ENCODE data around the gene CDC42BPA. TPM values are rescaled to one million over a fixed set of nuclear protein-coding genes. Genes with fewer than 3 reads are reported as not detected.

The CDC42BPA gene
- total RNA-seq, 3 donors from 2014 or later, result 0.52 to 0.74 (median 0.56) TPM

GRCh38 chr1:226979115-226979516 lies 339.2 kb downstream of the CDC42BPA start:
- ATAC-seq (no peak), DNase-seq (no peak)
- Mint-ChIP-seq H3K4me1 (ENCODE audit: low read depth) (no peaks in the 10 kb centered on the region), H3K36me3 (ENCODE audit: insufficient read depth) (peaks cover 2% of the 10 kb centered on the region), H3K9me3 (no peaks in the 10 kb centered on the region), H3K4me3 (no peak overlapping the region), H3K27me3 (ENCODE audit: low read depth) (no peaks in the 10 kb centered on the region)

DNA sequence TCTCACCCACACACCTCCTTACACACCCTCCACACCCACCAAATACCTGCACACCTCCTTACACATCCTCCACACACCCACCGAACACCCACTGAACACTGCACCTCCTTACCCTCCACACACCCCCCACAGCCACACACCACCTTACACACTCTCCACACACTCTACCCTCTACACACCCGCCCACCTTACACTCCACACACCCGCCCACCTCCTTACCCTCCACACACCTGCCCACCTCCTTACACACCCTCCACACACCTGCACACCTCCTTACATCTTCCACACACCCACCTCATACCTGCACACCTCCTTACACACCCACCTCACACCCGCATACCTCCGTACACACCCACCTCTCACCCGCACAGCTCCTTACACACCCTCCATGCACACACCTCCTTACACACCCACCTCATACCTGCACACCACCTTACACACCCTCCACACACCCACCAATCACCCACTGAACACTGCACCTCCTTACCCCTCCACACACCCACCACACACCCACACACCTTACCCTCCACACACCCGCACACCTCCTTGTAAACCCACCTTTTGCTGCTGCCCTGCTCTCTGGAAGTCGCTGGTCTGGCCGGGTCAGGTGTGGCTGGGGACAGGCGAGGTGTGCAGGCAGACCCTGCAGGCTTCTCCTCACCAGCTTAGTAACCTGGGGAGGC lies 339.7 kb downstream of the CDC42BPA start:
- H3K4me1 Mint-ChIP-seq (ENCODE audit: low read depth), result no peaks in the 10 kb centered on the region
- H3K27me3 Mint-ChIP-seq (ENCODE audit: low read depth), result no peaks in the 10 kb centered on the region
- no peak overlapping the region for H3K4me3 Mint-ChIP-seq
- no peaks in the 10 kb centered on the region for H3K36me3 Mint-ChIP-seq (ENCODE audit: insufficient read depth)
- H3K9me3 Mint-ChIP-seq, result no peaks in the 10 kb centered on the region
- DNase-seq, result no peak
- ATAC-seq, result no peak

- H3K9me3 Mint-ChIP-seq, result no peaks in the 10 kb centered on the region
- H3K36me3 Mint-ChIP-seq (ENCODE audit: insufficient read depth), result no peaks in the 10 kb centered on the region
- no peak for ATAC-seq
- DNase-seq, result no peak
- no peaks in the 10 kb centered on the region for H3K27me3 Mint-ChIP-seq (ENCODE audit: low read depth)
- H3K4me1 Mint-ChIP-seq (ENCODE audit: low read depth), result no peaks in the 10 kb centered on the region
- H3K4me3 Mint-ChIP-seq, result no peak overlapping the region
Observed at GRCh38 chr1:226977643-226978431, 340.5 kb downstream of the CDC42BPA start.

DNA sequence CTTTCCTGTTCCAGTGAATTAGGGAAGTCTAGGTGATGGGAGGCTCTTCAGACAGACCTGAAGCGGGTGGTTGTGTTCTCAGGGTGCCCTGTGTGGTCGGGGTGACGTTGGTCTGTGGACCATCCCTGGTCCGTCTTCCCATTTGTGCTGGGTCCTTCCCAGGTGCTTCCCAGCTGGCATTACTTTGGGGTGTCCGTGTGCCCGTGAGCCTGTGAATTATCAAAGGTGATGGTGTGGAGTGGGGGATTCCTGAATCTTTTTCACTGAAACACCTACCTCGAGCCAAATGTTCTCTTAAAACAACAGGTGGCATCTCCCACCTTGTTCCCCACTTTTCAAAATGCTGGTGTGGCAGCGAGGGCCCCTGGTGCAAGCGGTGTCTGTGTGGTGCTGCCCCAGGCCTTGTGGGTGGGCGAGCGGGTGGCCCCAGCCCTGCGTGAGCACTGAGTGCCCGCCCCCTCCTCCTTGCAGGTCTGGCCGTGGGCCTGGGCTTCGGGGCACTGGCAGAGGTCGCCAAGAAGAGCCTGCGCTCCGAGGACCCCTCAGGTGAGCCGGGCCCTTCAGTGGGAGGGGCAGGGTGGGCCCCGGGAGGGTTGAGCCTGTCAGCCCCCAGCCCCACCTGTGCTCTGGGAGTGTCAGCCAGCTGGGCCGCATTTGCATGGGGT lies 341.2 kb downstream of the CDC42BPA start:
- no peak for ATAC-seq
- Mint-ChIP-seq H3K36me3 (ENCODE audit: insufficient read depth) (peaks cover 3% of the 10 kb centered on the region), H3K27me3 (ENCODE audit: low read depth) (no peaks in the 10 kb centered on the region), H3K4me1 (ENCODE audit: low read depth) (no peaks in the 10 kb centered on the region), H3K4me3 (no peak overlapping the region), H3K9me3 (no peaks in the 10 kb centered on the region)
- no peak for DNase-seq

- Mint-ChIP-seq H3K27me3 (ENCODE audit: low read depth) (no peaks in the 10 kb centered on the region), H3K4me3 (no peak overlapping the region), H3K9me3 (peaks cover 6% of the 10 kb centered on the region), H3K4me1 (ENCODE audit: low read depth) (peaks cover 3% of the 10 kb centered on the region), H3K36me3 (ENCODE audit: insufficient read depth) (peaks cover 9% of the 10 kb centered on the region)
- no peak for ATAC-seq
- DNase-seq, result no peak
Observed at GRCh38 chr1:226976276-226976977, 341.9 kb downstream of the CDC42BPA start.

DNA sequence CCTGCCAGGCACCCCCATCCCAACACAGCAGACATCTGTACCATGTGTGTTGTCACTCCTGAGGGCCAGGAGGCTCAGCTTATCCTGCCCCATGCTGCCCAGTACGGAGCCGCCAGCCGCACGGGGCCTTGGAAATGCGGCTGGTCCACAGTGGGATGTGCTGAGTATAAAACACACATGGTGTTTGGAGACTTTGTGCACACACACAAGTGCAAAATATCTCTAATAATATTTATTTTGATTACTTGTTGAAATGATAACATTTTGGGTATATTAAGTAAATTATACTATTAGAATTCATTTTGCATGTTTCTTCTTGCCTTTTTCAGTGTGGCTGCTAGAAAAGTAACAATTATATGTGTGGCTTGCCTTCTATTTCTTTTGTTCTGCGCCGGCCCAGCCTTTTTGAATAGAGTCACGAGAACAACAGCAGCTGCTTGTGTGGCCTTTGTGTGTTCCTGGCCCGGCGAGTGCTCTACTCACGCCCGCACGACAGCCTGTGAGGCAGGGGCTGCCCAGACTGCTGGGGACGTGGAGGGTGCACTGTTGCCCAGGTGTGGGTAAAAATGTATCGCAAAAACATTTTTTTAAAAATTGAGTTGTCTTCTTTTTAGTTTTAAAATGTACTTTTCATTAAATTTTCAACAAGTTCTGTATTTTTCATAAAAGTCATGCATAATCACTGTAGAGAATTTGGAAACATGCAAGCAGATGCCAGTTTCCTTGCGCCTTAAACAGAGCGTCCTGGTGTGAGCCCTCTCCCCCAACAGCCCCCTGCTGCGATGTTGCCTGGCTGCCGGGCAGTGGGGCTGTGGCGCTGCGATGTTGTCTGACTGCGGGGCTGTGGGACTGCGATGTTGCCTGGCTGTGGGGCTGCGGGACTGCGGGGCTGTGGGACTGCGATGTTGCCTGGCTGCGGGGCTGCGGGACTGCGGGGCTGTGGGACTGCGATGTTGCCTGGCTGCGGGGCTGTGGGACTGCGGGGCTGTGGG lies 342.7 kb downstream of the CDC42BPA start:
- peaks cover 3% of the 10 kb centered on the region for H3K4me1 Mint-ChIP-seq (ENCODE audit: low read depth)
- peaks cover 9% of the 10 kb centered on the region for H3K36me3 Mint-ChIP-seq (ENCODE audit: insufficient read depth)
- H3K27me3 Mint-ChIP-seq (ENCODE audit: low read depth), result no peaks in the 10 kb centered on the region
- no peak for ATAC-seq
- no peak overlapping the region for H3K4me3 Mint-ChIP-seq
- DNase-seq, result no peak
- H3K9me3 Mint-ChIP-seq, result peaks cover 6% of the 10 kb centered on the region

DNA sequence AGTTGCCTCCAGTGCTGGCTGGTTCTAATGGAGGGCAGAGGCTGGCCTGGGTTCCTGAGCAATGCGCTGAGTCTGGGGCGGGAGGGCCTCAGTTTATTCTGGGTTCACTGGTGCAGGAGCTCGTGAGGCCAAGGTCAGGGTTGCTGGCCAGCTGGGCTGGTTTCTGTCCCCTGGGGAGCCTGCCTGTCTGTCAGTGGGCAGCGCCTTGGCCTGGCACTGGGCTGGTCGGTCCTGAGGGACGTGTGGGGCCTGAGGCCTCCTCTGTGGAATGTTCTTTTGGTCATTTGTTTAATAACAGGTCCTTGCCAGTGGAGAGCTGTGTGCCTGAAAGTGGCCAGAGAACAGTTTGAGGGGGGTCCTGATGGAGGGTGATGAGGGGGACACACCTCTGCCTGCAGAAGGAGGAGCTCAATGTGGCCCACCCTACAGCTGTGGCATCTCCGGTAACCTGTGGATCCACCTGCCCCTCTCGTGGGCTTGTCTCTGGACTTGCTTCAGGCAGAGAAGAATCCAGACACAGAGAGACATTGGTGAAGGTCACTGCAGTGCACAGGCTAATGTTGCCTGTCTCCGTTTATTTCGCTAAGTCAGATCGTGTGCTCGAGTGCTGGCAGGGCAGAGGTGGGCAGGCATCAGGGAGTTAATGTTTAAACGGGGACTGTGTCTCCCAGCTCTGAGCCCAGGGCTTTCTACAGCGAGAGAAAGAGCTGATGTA lies 343.6 kb downstream of the CDC42BPA start:
- peaks cover 3% of the 10 kb centered on the region for H3K4me1 Mint-ChIP-seq (ENCODE audit: low read depth)
- DNase-seq, result no peak
- H3K4me3 Mint-ChIP-seq, result no peak overlapping the region
- H3K36me3 Mint-ChIP-seq (ENCODE audit: insufficient read depth), result peaks cover 14% of the 10 kb centered on the region
- H3K27me3 Mint-ChIP-seq (ENCODE audit: low read depth), result no peaks in the 10 kb centered on the region
- no peak for ATAC-seq
- H3K9me3 Mint-ChIP-seq, result peaks cover 6% of the 10 kb centered on the region

DNA sequence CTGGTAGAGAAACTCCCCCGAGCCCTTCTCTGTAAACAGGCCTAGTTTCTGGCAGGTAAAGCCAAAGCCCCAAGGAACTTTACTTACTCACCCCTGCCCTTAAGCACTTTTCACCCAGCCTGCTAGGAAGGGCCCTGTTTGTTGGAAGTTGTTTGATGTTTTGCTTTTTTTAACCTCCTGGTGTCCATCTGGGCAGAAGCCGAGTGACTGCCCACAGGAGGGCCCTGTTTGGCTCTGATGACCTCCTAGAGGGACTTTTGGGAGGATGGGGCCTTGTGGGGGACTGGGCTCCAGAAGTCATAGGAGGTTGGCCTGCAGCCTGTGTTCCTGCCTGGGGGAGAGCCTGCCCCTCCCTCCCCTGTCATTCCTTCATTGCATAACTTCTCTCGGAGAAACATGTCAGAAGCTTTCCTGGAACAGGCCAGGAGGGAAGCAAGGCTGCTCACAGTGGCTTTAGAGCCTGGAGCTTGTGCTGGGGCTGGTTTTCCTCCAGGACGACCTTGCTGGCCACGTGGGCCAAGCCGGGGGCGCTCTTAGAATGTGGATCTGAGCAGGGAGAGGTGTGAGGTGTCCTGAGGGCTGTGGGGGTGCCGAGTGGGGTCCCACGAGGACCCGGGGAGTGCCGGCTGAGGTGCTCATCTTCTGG lies 344.3 kb downstream of the CDC42BPA start:
- peaks cover 3% of the 10 kb centered on the region for H3K4me1 Mint-ChIP-seq (ENCODE audit: low read depth)
- no peak for DNase-seq
- no peaks in the 10 kb centered on the region for H3K27me3 Mint-ChIP-seq (ENCODE audit: low read depth)
- H3K36me3 Mint-ChIP-seq (ENCODE audit: insufficient read depth), result peaks cover 19% of the 10 kb centered on the region
- H3K4me3 Mint-ChIP-seq, result no peak overlapping the region
- peaks cover 6% of the 10 kb centered on the region for H3K9me3 Mint-ChIP-seq
- no peak for ATAC-seq

- H3K9me3 Mint-ChIP-seq, result peaks cover 6% of the 10 kb centered on the region
- no peak overlapping the region for H3K4me3 Mint-ChIP-seq
- DNase-seq (no peak), ATAC-seq (no peak)
- H3K36me3 Mint-ChIP-seq (ENCODE audit: insufficient read depth), result peaks cover 25% of the 10 kb centered on the region
- no peaks in the 10 kb centered on the region for H3K27me3 Mint-ChIP-seq (ENCODE audit: low read depth)
- peaks cover 3% of the 10 kb centered on the region for H3K4me1 Mint-ChIP-seq (ENCODE audit: low read depth)
Observed at GRCh38 chr1:226973371-226973897, 344.9 kb downstream of the CDC42BPA start.

GRCh38 chr1:226972931-226973330 lies 345.4 kb downstream of the CDC42BPA start:
- H3K27me3 Mint-ChIP-seq (ENCODE audit: low read depth), result no peaks in the 10 kb centered on the region
- peaks cover 6% of the 10 kb centered on the region for H3K9me3 Mint-ChIP-seq
- H3K4me1 Mint-ChIP-seq (ENCODE audit: low read depth), result peaks cover 3% of the 10 kb centered on the region
- H3K36me3 Mint-ChIP-seq (ENCODE audit: insufficient read depth), result peaks cover 27% of the 10 kb centered on the region
- H3K4me3 Mint-ChIP-seq, result no peak overlapping the region
- no peak for ATAC-seq
- no peak for DNase-seq

- Mint-ChIP-seq H3K36me3 (ENCODE audit: insufficient read depth) (peaks cover 27% of the 10 kb centered on the region), H3K9me3 (peaks cover 6% of the 10 kb centered on the region), H3K4me1 (ENCODE audit: low read depth) (peaks cover 3% of the 10 kb centered on the region), H3K4me3 (no peak overlapping the region), H3K27me3 (ENCODE audit: low read depth) (no peaks in the 10 kb centered on the region)
- DNase-seq, result no peak
- no peak for ATAC-seq
Observed at GRCh38 chr1:226971765-226972164, 346.5 kb downstream of the CDC42BPA start.

DNA sequence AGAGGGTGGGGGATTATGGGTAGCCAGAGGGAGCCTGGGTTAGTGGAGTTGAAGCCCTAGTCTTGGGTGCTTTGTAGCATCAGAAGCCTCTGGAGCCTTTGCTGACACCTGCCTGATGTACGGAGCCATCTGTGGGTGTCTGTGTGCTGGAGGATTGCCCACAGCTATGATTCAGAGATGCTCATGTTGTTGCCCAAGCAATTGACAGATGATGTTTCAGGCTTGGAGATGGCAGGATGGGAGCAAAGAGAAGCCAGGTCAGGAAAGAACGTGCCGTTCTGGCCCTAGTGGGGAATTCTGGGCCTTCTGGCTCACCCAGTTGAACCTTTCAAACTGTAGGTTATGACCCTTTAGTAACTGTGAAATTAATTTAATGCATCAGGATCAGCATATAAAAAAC lies 350.6 kb downstream of the CDC42BPA start:
- ATAC-seq, result no peak
- peaks cover 3% of the 10 kb centered on the region for H3K4me1 Mint-ChIP-seq (ENCODE audit: low read depth)
- peaks cover 39% of the 10 kb centered on the region for H3K36me3 Mint-ChIP-seq (ENCODE audit: insufficient read depth)
- DNase-seq, result no peak
- H3K9me3 Mint-ChIP-seq, result peaks cover 6% of the 10 kb centered on the region
- no peak overlapping the region for H3K4me3 Mint-ChIP-seq
- H3K27me3 Mint-ChIP-seq (ENCODE audit: low read depth), result no peaks in the 10 kb centered on the region

All from activated T-cell treated with anti-CD3 and anti-CD28 coated beads, Interleukin-2, amount 50 U/mL, for 4 hours (primary cell).